OCI-LY1 (cell line): Measurements from ENCODE around the gene CLSTN2.

Source experiments
- H2AFZ ChIP-seq: fragments of 200-600 bp; sonication (generic), shearing (Covaris generic); 2 replicates; pipeline ENCODE4 v1.6.0; 2014; ENCODE audit warnings: antibody characterized with exemption, mild to moderate bottlenecking, low read length
- H3F3A ChIP-seq: fragments of 200-600 bp; sonication (generic), shearing (Covaris generic); 2 replicates; pipeline ENCODE4 v1.6.0; 2014; ENCODE audit warnings: mild to moderate bottlenecking, antibody characterized with exemption, low read length, moderate library complexity; ENCODE audit not compliant: insufficient read depth
- H3K27ac ChIP-seq: fragments of 200-600 bp; sonication (generic); 2 replicates; pipeline ENCODE4 v1.5.1; 2014; ENCODE audit warnings: low read length, mixed run types, mild to moderate bottlenecking, low read depth; ENCODE audit not compliant: poor library complexity, severe bottlenecking
- H3K27me3 ChIP-seq: fragments of 200-600 bp; sonication (generic); 2 replicates; pipeline ENCODE4 v1.6.0; 2014; ENCODE audit warnings: antibody characterized with exemption, mild to moderate bottlenecking, low read length, moderate library complexity; ENCODE audit not compliant: insufficient read depth
- H3K36me3 ChIP-seq: fragments of 200-600 bp; sonication (generic); 2 replicates; pipeline ENCODE4 v1.6.1; 2014; ENCODE audit warnings: mild to moderate bottlenecking, antibody characterized with exemption, low read length, moderate library complexity, mixed read lengths; ENCODE audit not compliant: insufficient read depth
- H3K4me1 ChIP-seq: fragments of 200-600 bp; sonication (generic); 2 replicates; pipeline ENCODE4 v1.5.1; 2014; ENCODE audit warnings: mild to moderate bottlenecking, low read length, moderate library complexity; ENCODE audit not compliant: insufficient read depth, severe bottlenecking
- H3K4me2 ChIP-seq: fragments of 200-600 bp; sonication (generic), shearing (Covaris generic); 2 replicates; pipeline ENCODE4 v1.6.1; 2014; ENCODE audit warnings: low read length
- H3K4me3 ChIP-seq: fragments of 200-600 bp; sonication (generic); 2 replicates; pipeline ENCODE4 v1.5.1; 2014; ENCODE audit warnings: low read length, low read depth, mild to moderate bottlenecking, mixed read lengths; ENCODE audit not compliant: poor library complexity, severe bottlenecking
- H3K79me2 ChIP-seq: fragments of 200-600 bp; shearing (Covaris generic); 2 replicates; pipeline ENCODE4 v1.6.1; 2016; ENCODE audit warnings: mixed run types, low read length, mixed read lengths; ENCODE audit not compliant: insufficient read depth
- H3K9ac ChIP-seq: fragments of 200-600 bp; sonication (generic), shearing (Covaris generic); 2 replicates; pipeline ENCODE4 v1.6.1; 2014; ENCODE audit warnings: mild to moderate bottlenecking, low read length, mixed read lengths
- H3K9me2 ChIP-seq: fragments of 200-600 bp; sonication (generic), shearing (Covaris generic); 2 replicates; pipeline ENCODE4 v1.6.1; 2014; ENCODE audit warnings: low read depth, mild to moderate bottlenecking, low read length, mixed read lengths
- H3K9me3 ChIP-seq: fragments of 200-600 bp; shearing (Covaris generic); 2 replicates; pipeline ENCODE4 v1.6.1; 2014; ENCODE audit warnings: low read length, mixed read lengths
- H4K20me1 ChIP-seq: fragments of 200-600 bp; sonication (generic), shearing (Covaris generic); 2 replicates; pipeline ENCODE4 v1.6.0; 2016; ENCODE audit warnings: mild to moderate bottlenecking, low read length; ENCODE audit not compliant: insufficient read depth
- EZH2 ChIP-seq: fragments of 200-600 bp; sonication (generic), shearing (Covaris generic); IDR thresholded peaks from 2 replicates; pipeline ENCODE4 v1.8.0; 2017; ENCODE audit warnings: borderline replicate concordance, mixed run types, mild to moderate bottlenecking, antibody characterized with exemption, low read length, moderate library complexity, mixed read lengths
- TF ChIP-seq, protein P1 (sequence below): fragments of 200-600 bp; sonication (generic), shearing (Covaris generic); IDR thresholded peaks from 2 replicates; pipeline ENCODE4 v1.5.1; 2017; ENCODE audit warnings: mild to moderate bottlenecking, antibody characterized with exemption, low read length, moderate library complexity, mixed read lengths

CLSTN2 gene

DNA sequence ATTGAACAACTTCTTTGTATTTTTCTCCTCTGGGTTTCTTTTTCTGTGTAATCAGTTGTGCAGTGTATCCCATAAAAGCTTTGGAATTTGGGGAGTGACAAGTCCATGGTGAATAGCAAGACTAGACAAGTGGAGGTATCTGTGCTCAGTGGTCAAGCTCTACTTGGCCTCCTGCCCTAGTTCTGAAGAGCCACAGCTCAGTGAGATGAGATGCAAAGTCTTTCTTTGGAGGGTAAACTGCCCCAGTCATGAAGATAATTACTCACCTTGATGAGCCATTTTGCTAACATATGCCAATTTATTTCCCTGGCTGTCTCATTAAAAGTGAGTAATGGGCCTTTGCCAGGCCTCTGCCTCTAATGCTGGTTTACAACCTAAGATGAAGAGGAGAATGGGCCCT is 471.7 kb downstream of the CLSTN2 start:
- H3K4me3 ChIP-seq: no peak overlapping the region
- H3K27me3 ChIP-seq: no peaks in the 10 kb centered on the region
- H3K9ac ChIP-seq: no peak overlapping the region
- H3K36me3 ChIP-seq: no peaks in the 10 kb centered on the region
- H2AFZ ChIP-seq: no peak overlapping the region
- TF ChIP-seq EZH2: no peak
- TF ChIP-seq, protein P1, sequence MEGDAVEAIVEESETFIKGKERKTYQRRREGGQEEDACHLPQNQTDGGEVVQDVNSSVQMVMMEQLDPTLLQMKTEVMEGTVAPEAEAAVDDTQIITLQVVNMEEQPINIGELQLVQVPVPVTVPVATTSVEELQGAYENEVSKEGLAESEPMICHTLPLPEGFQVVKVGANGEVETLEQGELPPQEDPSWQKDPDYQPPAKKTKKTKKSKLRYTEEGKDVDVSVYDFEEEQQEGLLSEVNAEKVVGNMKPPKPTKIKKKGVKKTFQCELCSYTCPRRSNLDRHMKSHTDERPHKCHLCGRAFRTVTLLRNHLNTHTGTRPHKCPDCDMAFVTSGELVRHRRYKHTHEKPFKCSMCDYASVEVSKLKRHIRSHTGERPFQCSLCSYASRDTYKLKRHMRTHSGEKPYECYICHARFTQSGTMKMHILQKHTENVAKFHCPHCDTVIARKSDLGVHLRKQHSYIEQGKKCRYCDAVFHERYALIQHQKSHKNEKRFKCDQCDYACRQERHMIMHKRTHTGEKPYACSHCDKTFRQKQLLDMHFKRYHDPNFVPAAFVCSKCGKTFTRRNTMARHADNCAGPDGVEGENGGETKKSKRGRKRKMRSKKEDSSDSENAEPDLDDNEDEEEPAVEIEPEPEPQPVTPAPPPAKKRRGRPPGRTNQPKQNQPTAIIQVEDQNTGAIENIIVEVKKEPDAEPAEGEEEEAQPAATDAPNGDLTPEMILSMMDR: no peak
- H3K27ac ChIP-seq: no peak overlapping the region
- no peaks in the 10 kb centered on the region for H3K9me2 ChIP-seq
- no peaks in the 10 kb centered on the region for H3K79me2 ChIP-seq
- H3F3A ChIP-seq: no peaks in the 10 kb centered on the region
- H3K4me1 ChIP-seq: no peaks in the 10 kb centered on the region
- no peaks in the 10 kb centered on the region for H3K9me3 ChIP-seq
- H4K20me1 ChIP-seq: no peaks in the 10 kb centered on the region
- no peak overlapping the region for H3K4me2 ChIP-seq

DNA sequence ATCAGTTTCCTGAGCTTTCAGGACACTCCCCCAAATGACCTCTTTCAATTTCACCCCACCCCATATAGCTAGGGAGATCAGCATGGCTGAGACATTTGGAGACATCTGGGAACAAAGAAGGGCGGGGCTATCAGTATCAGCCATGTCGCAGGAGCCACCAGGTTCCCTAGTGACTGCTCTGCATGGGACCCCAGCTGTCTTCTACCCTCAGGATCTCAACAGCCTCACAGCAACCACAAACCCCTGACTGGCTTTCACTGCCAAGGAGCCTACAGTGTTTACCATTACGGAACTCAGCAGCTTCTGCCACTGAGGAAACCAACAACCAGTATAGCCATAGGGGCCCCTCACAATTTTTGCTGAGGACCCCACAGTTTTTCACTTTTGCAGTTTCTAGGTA is 473.3 kb downstream of the CLSTN2 start:
- H3K27ac ChIP-seq: no peak overlapping the region
- no peaks in the 10 kb centered on the region for H3K9me3 ChIP-seq
- no peaks in the 10 kb centered on the region for H3K79me2 ChIP-seq
- no peak overlapping the region for H3K9ac ChIP-seq
- no peaks in the 10 kb centered on the region for H3K36me3 ChIP-seq
- H3K4me2 ChIP-seq: no peak overlapping the region
- no peak overlapping the region for H3K4me3 ChIP-seq
- H4K20me1 ChIP-seq: no peaks in the 10 kb centered on the region
- H2AFZ ChIP-seq: no peak overlapping the region
- no peaks in the 10 kb centered on the region for H3K9me2 ChIP-seq
- no peaks in the 10 kb centered on the region for H3K27me3 ChIP-seq
- no peak for TF ChIP-seq EZH2
- TF ChIP-seq, protein P1: no peak
- H3K4me1 ChIP-seq: no peaks in the 10 kb centered on the region
- no peaks in the 10 kb centered on the region for H3F3A ChIP-seq

DNA sequence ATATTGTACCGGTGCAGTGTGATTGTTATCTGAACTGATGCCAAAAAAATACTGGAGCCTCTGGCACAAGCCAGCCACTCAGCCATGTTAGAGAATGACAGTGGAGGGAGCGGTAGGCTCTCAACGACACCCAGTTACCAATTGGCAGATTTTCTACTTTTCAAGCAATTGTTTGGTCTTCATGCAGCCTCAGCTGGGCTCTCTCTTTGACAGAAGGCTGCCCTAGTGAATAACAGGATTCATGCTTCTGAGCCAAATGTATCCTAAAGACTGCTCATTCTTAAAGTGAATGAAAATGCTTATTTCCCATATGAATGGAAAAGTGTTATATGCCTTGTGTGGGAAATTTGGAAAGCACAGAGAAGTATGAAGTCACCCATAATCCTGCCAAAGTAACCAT is 481.7 kb downstream of the CLSTN2 start:
- H4K20me1 ChIP-seq: no peaks in the 10 kb centered on the region
- H2AFZ ChIP-seq: no peak overlapping the region
- H3K27ac ChIP-seq: no peak overlapping the region
- no peaks in the 10 kb centered on the region for H3K27me3 ChIP-seq
- H3K36me3 ChIP-seq: no peaks in the 10 kb centered on the region
- no peaks in the 10 kb centered on the region for H3F3A ChIP-seq
- H3K79me2 ChIP-seq: no peaks in the 10 kb centered on the region
- no peaks in the 10 kb centered on the region for H3K4me1 ChIP-seq
- TF ChIP-seq, protein P1: no peak
- no peak for TF ChIP-seq EZH2
- no peaks in the 10 kb centered on the region for H3K9me3 ChIP-seq
- no peak overlapping the region for H3K9ac ChIP-seq
- H3K4me3 ChIP-seq: no peak overlapping the region
- H3K4me2 ChIP-seq: no peak overlapping the region
- H3K9me2 ChIP-seq: no peaks in the 10 kb centered on the region
